ENCODE measurements around the gene PPIL1.

- TF ChIP-seq TAF1 (IDR thresholded peaks at IDR 0.05; ENCODE audit: borderline replicate concordance, insufficient read depth, low read length) (no peak), POLR2AphosphoS5 (IDR thresholded peaks at IDR 0.05; ENCODE audit: low read depth, low read length) (no peak), FOXP2 (optimal IDR thresholded peaks at IDR 0.05; ENCODE audit: borderline replicate concordance, extremely low read depth, extremely low read length, insufficient read depth) (no peak)
- TF ChIP-seq, protein P1, sequence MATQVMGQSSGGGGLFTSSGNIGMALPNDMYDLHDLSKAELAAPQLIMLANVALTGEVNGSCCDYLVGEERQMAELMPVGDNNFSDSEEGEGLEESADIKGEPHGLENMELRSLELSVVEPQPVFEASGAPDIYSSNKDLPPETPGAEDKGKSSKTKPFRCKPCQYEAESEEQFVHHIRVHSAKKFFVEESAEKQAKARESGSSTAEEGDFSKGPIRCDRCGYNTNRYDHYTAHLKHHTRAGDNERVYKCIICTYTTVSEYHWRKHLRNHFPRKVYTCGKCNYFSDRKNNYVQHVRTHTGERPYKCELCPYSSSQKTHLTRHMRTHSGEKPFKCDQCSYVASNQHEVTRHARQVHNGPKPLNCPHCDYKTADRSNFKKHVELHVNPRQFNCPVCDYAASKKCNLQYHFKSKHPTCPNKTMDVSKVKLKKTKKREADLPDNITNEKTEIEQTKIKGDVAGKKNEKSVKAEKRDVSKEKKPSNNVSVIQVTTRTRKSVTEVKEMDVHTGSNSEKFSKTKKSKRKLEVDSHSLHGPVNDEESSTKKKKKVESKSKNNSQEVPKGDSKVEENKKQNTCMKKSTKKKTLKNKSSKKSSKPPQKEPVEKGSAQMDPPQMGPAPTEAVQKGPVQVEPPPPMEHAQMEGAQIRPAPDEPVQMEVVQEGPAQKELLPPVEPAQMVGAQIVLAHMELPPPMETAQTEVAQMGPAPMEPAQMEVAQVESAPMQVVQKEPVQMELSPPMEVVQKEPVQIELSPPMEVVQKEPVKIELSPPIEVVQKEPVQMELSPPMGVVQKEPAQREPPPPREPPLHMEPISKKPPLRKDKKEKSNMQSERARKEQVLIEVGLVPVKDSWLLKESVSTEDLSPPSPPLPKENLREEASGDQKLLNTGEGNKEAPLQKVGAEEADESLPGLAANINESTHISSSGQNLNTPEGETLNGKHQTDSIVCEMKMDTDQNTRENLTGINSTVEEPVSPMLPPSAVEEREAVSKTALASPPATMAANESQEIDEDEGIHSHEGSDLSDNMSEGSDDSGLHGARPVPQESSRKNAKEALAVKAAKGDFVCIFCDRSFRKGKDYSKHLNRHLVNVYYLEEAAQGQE (IDR thresholded peaks at IDR 0.05; ENCODE audit: insufficient read depth in 1 of 2, low read depth in 2 of 2, low read length in 2 of 2) = no peak
Measured at GRCh38 chr6:36856277-36856676, 18.3 kb downstream of the PPIL1 start.

Data from PFSK-1 (cell line).